Left lung (tissue), 10 donors: ENCODE data around the gene PTMS. TPM values are rescaled to one million over a fixed set of nuclear protein-coding genes. Genes with fewer than 3 reads are reported as not detected.

Source experiments
- ATAC-seq: fragments of 200-7000 bp; cut with Tn5 transposase; one replicate; pipeline ENCODE4 v1.9.1; 2020; ENCODE audit warnings: moderate library complexity
- DNase-seq, 4 donors: peaks; one replicate each; pipeline ENCODE4 v3.0.0-alpha.2; 2013 to 2020
- H3K27ac ChIP-seq, 2 donors: fragments of 200-600 bp; sonication (generic) in 1 of 2; one replicate each; pipeline versions ENCODE4 v1.5.0 to v1.8.0; 2020 to 2021
- H3K27me3 ChIP-seq, 2 donors: fragments of 200-600 bp; sonication (generic) in 1 of 2; one replicate each; pipeline versions ENCODE4 v1.5.0 to v1.8.0; 2020 to 2021
- H3K36me3 ChIP-seq, 2 donors: fragments of 200-600 bp; sonication (generic) in 1 of 2; one replicate each; pipeline versions ENCODE4 v1.5.0 to v1.8.0; 2020 to 2021
- H3K4me1 ChIP-seq, 2 donors: fragments of 200-600 bp; one replicate each; pipeline ENCODE4 v1.8.0; 2021
- H3K4me3 ChIP-seq, 2 donors: fragments of 200-600 bp; sonication (generic) in 1 of 2; one replicate each; pipeline versions ENCODE4 v1.5.0 to v1.8.0; 2020 to 2021; ENCODE audit warnings: mild to moderate bottlenecking in 1 of 2
- H3K9me3 ChIP-seq, 2 donors: fragments of 200-600 bp; sonication (generic) in 1 of 2; one replicate each; pipeline versions ENCODE4 v1.5.0 to v1.8.0; 2020 to 2021
- CTCF ChIP-seq, 2 donors: fragments of 200-600 bp; sonication (generic) in 1 of 2; IDR thresholded peaks; one replicate each; pipeline versions ENCODE4 v1.5.0 to v1.8.0; 2021; ENCODE audit warnings: antibody characterized with exemption in 2 of 2
- intact Hi-C, 2 donors: fragments of 100-400 bp; cut with DNase I; formaldehyde crosslinking; loops; one replicate each; pipeline versions ENCODE4 v1.11.2 to v1.14.2; 2022
- polyA plus RNA-seq, 6 donors: library from polyadenylated mRNA; unstranded; fragments of 120-200 nt; gene quantifications; one replicate each; pipeline ENCODE4 v1.2.1, GENCODE V29; 2013; ENCODE audit not compliant: insufficient read length in 6 of 6
- total RNA-seq, 2 donors: library from RNA; stranded (reverse); fragmentation: NEBNext Ultra II Directional; extraction: Animal tissue kit (Norgen Biotek cat#: 25700); gene quantifications; one replicate each; pipeline ENCODE4 v1.2.1, GENCODE V29; 2021
- donor health status: DM: no; HTN: yes; CAD: no.
- donor health status: DM: no; HTN: no; CAD: no.

PTMS gene
- total and polyA plus RNA-seq, 8 donors = 276 to 843 (median 669) TPM

- no peak for TF ChIP-seq CTCF (IDR thresholded peaks at IDR 0.05)
- DNase-seq = no peak
- Histone ChIP-seq H3K36me3 (no peaks in the 10 kb centered on the region), H3K27ac (no peak overlapping the region), H3K9me3 (no peaks in the 10 kb centered on the region), H3K27me3 (no peaks in the 10 kb centered on the region), H3K4me3 (no peak overlapping the region), H3K4me1 (peaks cover 8 to 16% of the 10 kb centered on the region in 2 donors)
- intact Hi-C loops = no loop called here
- ATAC-seq = no peak
Observed at GRCh38 chr12:6757028-6757690, 9.0 kb upstream of the PTMS start.

DNA sequence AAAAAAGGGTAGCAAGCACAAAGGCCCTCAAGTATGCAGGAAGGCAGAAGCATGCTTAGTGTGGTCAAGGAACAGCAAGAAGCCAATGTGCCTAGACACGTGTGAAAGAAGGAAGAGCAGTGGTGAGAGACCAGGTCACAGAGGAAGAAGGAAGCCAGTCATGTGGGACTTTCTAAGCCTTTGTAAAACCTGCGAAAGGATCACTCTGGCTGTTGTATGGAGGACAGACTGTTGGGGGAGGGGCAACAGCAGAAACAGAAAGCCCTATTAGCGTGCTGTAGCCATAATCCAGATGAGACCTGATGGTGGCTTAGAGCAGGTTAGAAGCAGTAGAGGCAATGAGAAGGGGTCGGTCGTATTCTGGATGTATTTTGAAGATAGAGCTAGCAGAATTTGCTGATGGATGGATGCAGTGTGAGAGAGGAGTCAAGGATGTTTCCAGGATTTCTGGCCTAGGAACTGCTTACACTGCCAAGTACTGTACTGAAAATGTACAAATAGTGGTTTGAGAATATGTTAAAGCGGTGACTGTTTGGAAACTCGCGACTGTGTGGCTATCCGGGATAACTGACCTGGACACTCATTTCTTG lies 7.6 kb upstream of the PTMS start:
- TF ChIP-seq CTCF (IDR thresholded peaks at IDR 0.05) = no peak
- Histone ChIP-seq H3K27ac (no peak overlapping the region), H3K27me3 (peaks cover 0 to 5% of the 10 kb centered on the region in 2 donors), H3K4me1 (peaks cover 12 to 17% of the 10 kb centered on the region in 2 donors), H3K4me3 (no peak overlapping the region), H3K36me3 (no peaks in the 10 kb centered on the region), H3K9me3 (no peaks in the 10 kb centered on the region)
- DNase-seq = peak in 1 of 4 donors; percentile 48
- ATAC-seq = no peak
- intact Hi-C loops = no loop called here

- Histone ChIP-seq H3K4me3 (no peak overlapping the region), H3K9me3 (no peaks in the 10 kb centered on the region), H3K27me3 (peaks cover 0 to 11% of the 10 kb centered on the region in 2 donors), H3K4me1 (peaks cover 11 to 16% of the 10 kb centered on the region in 2 donors), H3K27ac (no peak overlapping the region), H3K36me3 (no peaks in the 10 kb centered on the region)
- DNase-seq = no peak
- no peak for TF ChIP-seq CTCF (IDR thresholded peaks at IDR 0.05)
- intact Hi-C loops = no loop called here
- ATAC-seq = no peak
Observed at GRCh38 chr12:6759741-6760140, 6.4 kb upstream of the PTMS start.

GRCh38 chr12:6763380-6763779 lies 2.8 kb upstream of the PTMS start:
- H3K4me1 ChIP-seq = peaks cover 28 to 42% of the 10 kb centered on the region in 2 donors
- DNase-seq = no peak
- TF ChIP-seq CTCF (IDR thresholded peaks at IDR 0.05) = no peak
- peaks cover 0 to 40% of the 10 kb centered on the region in 2 donors for H3K27me3 ChIP-seq
- H3K36me3 ChIP-seq = no peaks in the 10 kb centered on the region
- H3K27ac ChIP-seq = peak overlapping the region; percentile 74 to 95
- no peak for ATAC-seq
- intact Hi-C loops = no loop called here
- no peaks in the 10 kb centered on the region for H3K9me3 ChIP-seq
- H3K4me3 ChIP-seq = peak overlapping the region in 1 of 2 donors; percentile 83

DNA sequence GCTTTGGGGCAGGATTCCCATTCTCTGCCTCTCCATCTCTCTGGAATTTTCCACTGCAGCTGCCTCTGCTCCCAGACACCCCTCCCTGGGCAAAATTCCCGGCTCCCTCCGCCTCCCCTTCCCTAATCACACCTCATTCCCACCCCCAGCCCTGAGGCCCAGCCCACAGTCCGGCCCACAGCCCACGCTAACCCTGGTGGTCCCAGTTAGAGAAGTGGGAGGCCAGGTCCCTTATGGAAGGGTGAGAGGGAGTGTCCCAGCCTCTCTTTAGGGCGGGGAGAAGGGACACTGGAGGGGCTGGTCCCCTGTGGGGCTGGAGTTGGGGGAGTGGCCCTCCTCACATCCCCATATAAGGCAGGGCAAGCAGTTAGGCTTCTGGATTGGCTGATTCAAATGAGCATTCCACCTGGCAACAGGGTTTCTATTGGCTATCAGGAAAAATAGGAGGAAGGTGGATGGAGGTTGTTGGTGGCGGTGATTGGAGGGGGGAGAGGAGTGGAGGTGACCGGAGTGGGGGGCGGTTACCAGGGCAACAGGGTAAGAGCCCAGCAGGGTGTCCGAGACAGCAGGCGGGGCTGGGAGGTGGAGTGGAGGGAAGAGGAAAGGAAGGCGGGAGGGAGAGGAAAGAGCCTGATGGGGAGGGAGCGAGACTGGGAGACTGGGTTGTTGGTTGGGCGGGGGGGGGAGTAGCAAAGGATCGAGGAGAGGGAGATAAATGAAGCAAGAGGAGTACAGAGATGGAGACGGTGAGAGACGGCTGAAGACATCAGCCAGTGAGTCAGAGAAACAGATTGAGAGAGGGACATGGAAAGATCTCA lies 1.9 kb upstream of the PTMS start:
- intact Hi-C loops = no loop called here
- peaks cover 0 to 43% of the 10 kb centered on the region in 2 donors for H3K27me3 ChIP-seq
- peak; percentile 81 for ATAC-seq
- peaks cover 30 to 50% of the 10 kb centered on the region in 2 donors for H3K4me1 ChIP-seq
- no peaks in the 10 kb centered on the region for H3K9me3 ChIP-seq
- H3K27ac ChIP-seq = peak overlapping the region; percentile 81 to 95
- DNase-seq = peak; percentile 92 to 98 (median 96)
- peak overlapping the region in 1 of 2 donors; percentile 83 for H3K4me3 ChIP-seq
- no peaks in the 10 kb centered on the region for H3K36me3 ChIP-seq
- TF ChIP-seq CTCF (IDR thresholded peaks at IDR 0.05) = no peak
